A673 (cell line): ENCODE results near the gene CNDP1.

Experiments used
- CTCF ChIP-seq: fragments of 300-800, 200-600 bp; sonication (generic); conservative IDR thresholded peaks from 2 replicates; pipeline ENCODE4 v1.5.1; 2017; ENCODE audit warnings: low read depth, mild to moderate bottlenecking, antibody characterized with exemption, low read length, moderate library complexity, mixed read lengths
- EZH2 ChIP-seq: fragments of 200-600 bp; sonication (generic); IDR thresholded peaks from 2 replicates; pipeline ENCODE4 v1.6.1; 2017; ENCODE audit warnings: borderline replicate concordance, low read depth, mild to moderate bottlenecking, mixed read lengths, antibody characterized with exemption, low read length; ENCODE audit not compliant: poor library complexity, severe bottlenecking

- no peak for TF ChIP-seq CTCF
- TF ChIP-seq EZH2: no peak
Measured at GRCh38 chr18:74531043-74531442, 3.3 kb upstream of the CNDP1 start.
